GM21576 (cell line): ENCODE results near the gene FNDC3A.

Experiments
- ATAC-seq: cut with Tn5 transposase; IDR thresholded peaks from one replicate; pipeline ENCODE4 v1.9.1; 2021; ENCODE audit warnings: mild to moderate bottlenecking, moderate library complexity; ENCODE audit not compliant: unreplicated experiment

Gene FNDC3A

GRCh38 chr13:49247643-49248621, 272.2 kb downstream of the FNDC3A start, which contains the start of gene CDADC1:
CDADC1 (plus strand) TSS chr13:49247925; CDS start chr13:49248038, 113 bp downstream.
- peak; percentile 97 for ATAC-seq

- peak; percentile 4 for ATAC-seq
Observed at GRCh38 chr13:49248622-49249002, 272.9 kb downstream of the FNDC3A start.

- no peak for ATAC-seq
Observed at GRCh38 chr13:49251326-49251725, 275.6 kb downstream of the FNDC3A start.

- ATAC-seq: no peak
Observed at GRCh38 chr13:49253310-49253709, 277.6 kb downstream of the FNDC3A start.

GRCh38 chr13:49254007-49254406, 278.3 kb downstream of the FNDC3A start:
- no peak for ATAC-seq

GRCh38 chr13:49256841-49257240, 281.1 kb downstream of the FNDC3A start:
- no peak for ATAC-seq

- no peak for ATAC-seq
Observed at GRCh38 chr13:49258089-49258796, 282.5 kb downstream of the FNDC3A start.
